Peyer's patch (tissue), 4 donors: Measurements from ENCODE around the gene PDE8B.

Experiments
- POLR2A ChIP-seq, 2 donors: fragments of 450-650 bp; IDR thresholded peaks; one replicate each; pipeline ENCODE4 v1.5.1; 2017; ENCODE audit warnings: antibody characterized with exemption in 2 of 2, mild to moderate bottlenecking in 2 of 2, moderate library complexity in 2 of 2
- TF ChIP-seq, protein P1 (sequence below), 6 experiments: fragments of 450-650 bp in 4 of 6; fragments of 200-600 bp in 2 of 6; sonication (generic) in 1 of 6; IDR thresholded peaks; one replicate each; pipeline ENCODE4 v1.5.1; 2017 to 2019; ENCODE audit warnings: antibody characterized with exemption in 6 of 6, mild to moderate bottlenecking in 3 of 6, moderate library complexity in 1 of 6

DNA sequence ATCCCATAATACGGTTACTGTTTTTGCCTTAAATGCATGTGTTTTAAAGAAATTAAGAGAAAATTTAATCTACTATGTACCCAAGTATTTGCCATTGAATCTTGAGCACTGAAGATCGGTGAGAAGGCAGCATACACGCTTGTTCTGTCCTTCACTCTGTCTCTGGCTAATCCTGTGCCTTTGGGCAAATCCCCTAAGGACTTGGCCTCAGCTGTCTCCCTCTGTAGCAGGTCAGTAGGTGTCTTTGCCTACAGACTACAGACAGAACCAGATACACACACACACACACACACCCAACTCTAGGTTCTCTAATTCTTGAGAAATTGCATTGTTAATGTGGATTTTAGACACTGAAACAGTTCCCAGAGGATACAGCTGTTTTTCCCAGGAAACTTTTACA is 164.2 kb downstream of the PDE8B start:
- TF ChIP-seq POLR2A (IDR thresholded peaks at IDR 0.05): no peak
- TF ChIP-seq, protein P1, sequence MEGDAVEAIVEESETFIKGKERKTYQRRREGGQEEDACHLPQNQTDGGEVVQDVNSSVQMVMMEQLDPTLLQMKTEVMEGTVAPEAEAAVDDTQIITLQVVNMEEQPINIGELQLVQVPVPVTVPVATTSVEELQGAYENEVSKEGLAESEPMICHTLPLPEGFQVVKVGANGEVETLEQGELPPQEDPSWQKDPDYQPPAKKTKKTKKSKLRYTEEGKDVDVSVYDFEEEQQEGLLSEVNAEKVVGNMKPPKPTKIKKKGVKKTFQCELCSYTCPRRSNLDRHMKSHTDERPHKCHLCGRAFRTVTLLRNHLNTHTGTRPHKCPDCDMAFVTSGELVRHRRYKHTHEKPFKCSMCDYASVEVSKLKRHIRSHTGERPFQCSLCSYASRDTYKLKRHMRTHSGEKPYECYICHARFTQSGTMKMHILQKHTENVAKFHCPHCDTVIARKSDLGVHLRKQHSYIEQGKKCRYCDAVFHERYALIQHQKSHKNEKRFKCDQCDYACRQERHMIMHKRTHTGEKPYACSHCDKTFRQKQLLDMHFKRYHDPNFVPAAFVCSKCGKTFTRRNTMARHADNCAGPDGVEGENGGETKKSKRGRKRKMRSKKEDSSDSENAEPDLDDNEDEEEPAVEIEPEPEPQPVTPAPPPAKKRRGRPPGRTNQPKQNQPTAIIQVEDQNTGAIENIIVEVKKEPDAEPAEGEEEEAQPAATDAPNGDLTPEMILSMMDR (IDR thresholded peaks at IDR 0.05): no peak
